Pulmonary artery endothelial cell (primary cell): ENCODE results near the gene DBF4B. TPM values are rescaled to one million over a fixed set of nuclear protein-coding genes. Genes with fewer than 3 reads are reported as not detected.

ENCODE experiments used
- DNase-seq: peaks from one replicate; pipeline ENCODE4 v3.0.0-alpha.2; 2011; ENCODE audit warnings: low read depth, low spot score
- total RNA-seq: library from RNA; depleted of rRNA; stranded (reverse); fragments of >200 nt; gene quantifications from 2 replicates; pipeline ENCODE4 v1.2.3, GENCODE V29; 2014

Gene DBF4B
- total RNA-seq, 1 donor from 2014 or later: 4.6 TPM

DNA sequence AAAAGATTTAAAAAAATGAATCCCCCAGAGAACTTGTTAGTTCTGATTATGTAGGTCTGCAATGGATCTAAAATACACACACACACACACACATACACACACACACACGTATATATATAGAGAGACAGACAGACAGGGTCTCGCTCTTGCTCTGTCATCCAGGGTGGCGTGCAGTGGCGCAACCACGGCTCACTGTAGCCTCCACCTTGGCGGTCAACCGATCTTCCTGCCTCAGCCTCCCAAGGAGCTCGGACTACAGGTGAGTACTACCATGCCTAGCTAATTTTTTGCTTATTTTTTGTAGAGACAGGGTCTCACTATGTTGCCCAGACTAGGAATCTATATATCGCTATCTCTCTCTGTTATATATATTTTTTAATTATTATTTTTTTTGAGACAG lies 88.3 kb downstream of the DBF4B start:
- no peak for DNase-seq

DNA sequence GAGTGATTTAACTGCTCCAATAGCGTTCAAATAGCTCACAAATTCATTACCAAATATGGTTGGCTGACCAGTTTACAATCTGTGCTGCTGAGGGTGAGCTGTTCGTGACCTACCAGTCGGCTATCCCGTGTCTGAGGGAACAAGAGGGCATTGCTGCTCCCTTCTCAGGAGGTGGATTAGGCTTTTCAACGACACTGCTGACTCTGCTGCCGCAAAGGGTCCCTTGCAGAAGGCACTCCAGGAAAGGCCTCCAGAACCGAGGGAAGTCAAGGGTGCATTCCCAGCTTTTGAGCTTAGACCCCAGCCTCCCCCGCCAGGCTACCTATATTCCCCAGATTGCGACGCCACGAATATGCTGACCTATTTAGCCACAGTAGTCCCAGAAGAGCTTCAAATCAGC lies 89.3 kb downstream of the DBF4B start:
- no peak for DNase-seq

DNA sequence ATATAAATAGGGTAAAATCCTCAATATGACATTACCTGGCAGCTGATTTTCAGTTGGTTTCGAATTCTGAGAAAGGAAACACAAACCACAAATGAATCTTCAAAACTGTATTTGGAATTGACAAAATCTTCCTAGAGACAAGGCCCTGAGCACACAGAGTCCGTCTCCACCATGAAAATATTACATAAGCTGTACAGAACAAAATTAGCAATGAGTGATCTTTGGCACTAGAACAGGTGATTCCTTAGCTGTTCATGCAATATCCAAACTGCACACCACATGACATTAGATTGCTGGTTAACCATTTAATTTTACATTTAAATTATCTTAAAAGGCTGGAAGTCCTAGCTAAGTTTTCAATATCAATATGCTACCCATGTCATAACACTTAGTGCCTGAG lies 89.9 kb downstream of the DBF4B start:
- DNase-seq: no peak

Other genes starting within 250 kb of the DBF4B start
- gene GPATCH8, start 205.3 kb upstream of the DBF4B start, total RNA-seq: 11.0 and 12.7 TPM in 2 replicates
- 0.79 and 0.88 TPM in 2 replicates for gene FZD2, start 151.2 kb upstream of the DBF4B start, total RNA-seq
- gene MEIOC, start 52.2 kb upstream of the DBF4B start, total RNA-seq: 0.07 TPM in 1 of 2 replicates, not detected in the other
- 42.3 and 54.3 TPM in 2 replicates for gene CCDC43, start 18.9 kb upstream of the DBF4B start, total RNA-seq
- gene ADAM11, start 50.3 kb downstream of the DBF4B start, total RNA-seq: 0.07 and 0.25 TPM in 2 replicates
- 5.4 and 14.1 TPM in 2 replicates for gene GJC1, start 121.6 kb downstream of the DBF4B start, total RNA-seq
- gene HIGD1B, start 139.2 kb downstream of the DBF4B start, total RNA-seq: not detected in 2 replicates
- 226 and 278 TPM in 2 replicates for gene EFTUD2, start 190.8 kb downstream of the DBF4B start, total RNA-seq
- gene GFAP, start 206.8 kb downstream of the DBF4B start, total RNA-seq: 0.35 and 0.53 TPM in 2 replicates
- gene KIF18B, start 239.1 kb downstream of the DBF4B start, total RNA-seq: 3.4 and 6.5 TPM in 2 replicates